HEK293T (cell line): ENCODE measurements around the gene HOXA6.
A peak's percentile ranks its signal among the peaks of the same experiment; 100 is the strongest.

Source experiments
- CTCF ChIA-PET: fragments of 350-600 bp; formaldehyde crosslinking; extraction: SDS; loops from one replicate; lab custom pipeline; 2021; ENCODE audit warnings: antibody characterized with exemption, inconsistent platforms; lab: Yijun Ruan, JAX
- POLR2A ChIA-PET: fragments of 350-600 bp; formaldehyde crosslinking; extraction: SDS; loops from one replicate; lab custom pipeline; 2020; ENCODE audit warnings: antibody characterized with exemption, inconsistent platforms; lab: Yijun Ruan, JAX
- DNase-seq: peaks from one replicate; pipeline ENCODE4 v3.0.0; 2012; ENCODE audit warnings: mixed read lengths; ENCODE audit errors: extremely low spot score
- ARNT ChIP-seq: fragments of 450-650 bp; IDR thresholded peaks from 2 replicates; pipeline ENCODE4 v1.6.1; 2017; ENCODE audit warnings: mild to moderate bottlenecking
- BHLHE40 ChIP-seq: fragments of 450-650 bp; IDR thresholded peaks from 2 replicates; pipeline ENCODE4 v1.6.1; 2016; ENCODE audit warnings: mild to moderate bottlenecking, moderate library complexity, borderline replicate concordance
- CTBP1 ChIP-seq: fragments of 450-650 bp; IDR thresholded peaks from 2 replicates; pipeline ENCODE4 v1.6.1; 2016; ENCODE audit warnings: borderline replicate concordance
- ELF4 ChIP-seq: fragments of 450-650 bp; IDR thresholded peaks from 2 replicates; pipeline ENCODE4 v1.6.1; 2017; ENCODE audit warnings: antibody characterized with exemption
- FOXA1 ChIP-seq: fragments of 450-650 bp; IDR thresholded peaks from 2 replicates; pipeline ENCODE4 v1.6.1; 2016; ENCODE audit warnings: mild to moderate bottlenecking
- FOXK2 ChIP-seq: fragments of 450-650 bp; IDR thresholded peaks from 2 replicates; pipeline ENCODE4 v1.6.1; 2016; ENCODE audit warnings: mild to moderate bottlenecking
- FOXM1 ChIP-seq: fragments of 450-650 bp; IDR thresholded peaks from 2 replicates; pipeline ENCODE4 v1.6.1; 2017; ENCODE audit warnings: mild to moderate bottlenecking, borderline replicate concordance
- HDGF ChIP-seq: fragments of 450-650 bp; IDR thresholded peaks from 2 replicates; pipeline ENCODE4 v1.6.1; 2017; ENCODE audit warnings: antibody characterized with exemption, borderline replicate concordance
- L3MBTL2 ChIP-seq: fragments of 450-650 bp; conservative IDR thresholded peaks from 2 replicates; pipeline ENCODE4 v1.6.1; 2016; ENCODE audit warnings: mild to moderate bottlenecking
- LEF1 ChIP-seq: fragments of 450-650 bp; IDR thresholded peaks from 2 replicates; pipeline ENCODE4 v1.6.1; 2017; ENCODE audit warnings: mild to moderate bottlenecking, borderline replicate concordance
- NFRKB ChIP-seq: fragments of 450-650 bp; IDR thresholded peaks from 2 replicates; pipeline ENCODE4 v1.6.1; 2016; ENCODE audit warnings: mild to moderate bottlenecking, moderate library complexity
- PKNOX1 ChIP-seq: fragments of 450-650 bp; IDR thresholded peaks from 2 replicates; pipeline ENCODE4 v1.6.1; 2016
- SP1 ChIP-seq: fragments of 450-650 bp; IDR thresholded peaks from 2 replicates; pipeline ENCODE4 v1.6.1; 2017
- SUZ12 ChIP-seq: fragments of 450-650 bp; IDR thresholded peaks from 2 replicates; pipeline ENCODE4 v1.6.1; 2016; ENCODE audit warnings: mild to moderate bottlenecking
- TARDBP ChIP-seq: fragments of 450-650 bp; IDR thresholded peaks from 2 replicates; pipeline ENCODE4 v1.6.1; 2016
- ZNF384 ChIP-seq: fragments of 450-650 bp; IDR thresholded peaks from 2 replicates; pipeline ENCODE4 v1.6.1; 2016

The HOXA6 gene

DNA sequence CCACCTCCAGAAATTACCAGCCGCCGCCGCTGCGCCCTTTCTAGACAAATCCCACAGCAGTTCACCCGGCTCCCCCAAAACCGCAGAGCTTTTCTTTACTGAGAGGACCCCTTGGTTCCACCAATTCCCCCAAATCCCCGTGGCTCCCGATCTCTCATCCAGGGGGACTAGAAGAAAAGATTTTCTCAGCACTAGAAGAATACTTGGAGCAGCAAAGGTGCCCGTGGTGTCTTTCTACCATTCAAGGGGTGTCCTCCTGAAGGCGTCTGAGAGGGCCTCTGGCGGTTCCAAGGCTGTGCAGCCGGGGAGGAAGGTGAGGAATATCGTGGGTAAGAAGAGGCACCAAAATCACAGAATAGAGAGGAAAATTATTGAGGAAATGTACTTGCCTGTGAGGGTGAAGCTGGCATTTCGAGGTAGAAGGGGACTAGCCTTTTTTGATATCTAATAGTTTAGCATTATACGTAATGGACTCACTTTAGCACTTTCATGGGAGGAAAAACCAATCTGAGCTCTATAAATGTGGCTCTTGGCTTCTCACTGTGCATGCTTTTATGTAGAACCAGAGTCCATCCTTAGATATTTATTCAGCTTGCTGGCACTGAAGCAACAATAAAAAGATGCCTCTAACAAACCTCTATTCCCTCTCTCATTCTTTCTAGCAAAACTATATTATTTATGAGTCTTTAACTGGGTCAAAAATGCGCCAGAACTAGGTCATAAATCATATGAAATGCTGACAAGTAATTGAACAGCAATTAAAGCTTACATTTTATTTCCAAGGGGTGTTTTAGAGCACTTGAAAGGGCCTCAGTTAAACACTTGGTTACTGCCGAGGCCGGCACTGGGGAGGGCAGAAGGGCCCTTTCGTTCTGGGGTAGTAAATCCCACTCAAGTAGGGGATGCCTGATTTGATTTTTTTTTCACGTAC, 31.3 kb downstream of the HOXA6 start:
- DNase-seq: no peak
- POLR2A ChIA-PET: interaction anchor here (0.6 to 8.7 kb wide), 15 partner anchors 10 to 252 kb away, joined by 3 to 103 read pairs (median 4); partner anchors contain the start of genes HOXA1, HOXA11, HOXA3 and HOXA4
- CTCF ChIA-PET: interaction anchor here (0.7 to 1.3 kb wide), 2 partner anchors 45 to 63 kb away, joined by 3 to 4 read pairs; no protein-coding TSS in a partner anchor
- TF ChIP-seq ELF4 (no peak), BHLHE40 (no peak), PKNOX1 (peak; percentile 97), ZNF384 (no peak), SP1 (no peak), CTBP1 (peak; percentile 77; the same call in 1 of the 2 replicates)

- CTCF ChIA-PET: interaction anchor here (1.3 to 1.4 kb wide), 2 partner anchors 64 to 262 kb away, joined by 4 to 6 read pairs; no protein-coding TSS in a partner anchor
- POLR2A ChIA-PET: interaction anchor here (0.7 to 8.7 kb wide), 21 partner anchors 9 to 258 kb away, joined by 3 to 103 read pairs (median 4); partner anchors contain the start of genes HOXA1, HOXA10, HOXA11 and HOXA3
Observed at GRCh38 chr7:27115221-27116026, 32.1 kb downstream of the HOXA6 start.

DNA sequence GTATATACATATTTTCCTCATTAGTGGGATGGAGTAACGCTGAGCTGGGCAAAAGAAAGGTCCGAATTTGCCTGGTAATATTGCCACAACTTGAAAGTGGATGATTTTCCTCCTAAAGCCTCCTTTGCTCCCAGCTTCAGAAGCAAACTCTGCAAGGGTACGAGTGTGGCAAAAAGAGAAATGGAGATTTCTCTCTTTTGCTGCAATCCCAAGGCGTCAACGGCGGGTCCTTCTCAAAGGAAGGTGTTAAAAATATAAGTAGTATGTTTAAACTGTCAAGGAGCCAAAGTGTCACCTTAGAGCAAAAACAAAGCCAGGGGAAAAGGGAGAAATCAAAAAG, 32.7 kb downstream of the HOXA6 start:
- no peak for TF ChIP-seq L3MBTL2
- TF ChIP-seq PKNOX1: no peak
- TF ChIP-seq FOXM1: no peak
- no peak for TF ChIP-seq BHLHE40
- TF ChIP-seq TARDBP: no peak
- no peak for TF ChIP-seq FOXK2
- TF ChIP-seq CTBP1: no peak
- no peak for TF ChIP-seq LEF1
- TF ChIP-seq SUZ12: no peak
- ChIA-PET POLR2A (interaction anchor here (0.7 to 8.7 kb wide), 22 partner anchors 10 to 716 kb away, joined by 3 to 103 read pairs (median 4); partner anchors contain the start of genes HOXA1, HOXA10, HOXA11 and HOXA3), CTCF (interaction anchor here (0.6 to 1.4 kb wide), 2 partner anchors 261 to 915 kb away, joined by 3 to 6 read pairs; no protein-coding TSS in a partner anchor)
- DNase-seq: no peak

More at GRCh38 chr7:27115221-27116026, 32.1 kb downstream of the HOXA6 start:
- TF ChIP-seq PKNOX1: peak; percentile 90
- no peak for TF ChIP-seq L3MBTL2
- no peak for TF ChIP-seq FOXM1
- TF ChIP-seq FOXK2: no peak
- TF ChIP-seq SP1: no peak
- peak; percentile 70; the same call in 1 of the 2 replicates for TF ChIP-seq HDGF
- TF ChIP-seq CTBP1: peak; percentile 76; the same call in 1 of the 2 replicates
- no peak for TF ChIP-seq LEF1
- TF ChIP-seq ELF4: no peak
- DNase-seq: no peak

DNA sequence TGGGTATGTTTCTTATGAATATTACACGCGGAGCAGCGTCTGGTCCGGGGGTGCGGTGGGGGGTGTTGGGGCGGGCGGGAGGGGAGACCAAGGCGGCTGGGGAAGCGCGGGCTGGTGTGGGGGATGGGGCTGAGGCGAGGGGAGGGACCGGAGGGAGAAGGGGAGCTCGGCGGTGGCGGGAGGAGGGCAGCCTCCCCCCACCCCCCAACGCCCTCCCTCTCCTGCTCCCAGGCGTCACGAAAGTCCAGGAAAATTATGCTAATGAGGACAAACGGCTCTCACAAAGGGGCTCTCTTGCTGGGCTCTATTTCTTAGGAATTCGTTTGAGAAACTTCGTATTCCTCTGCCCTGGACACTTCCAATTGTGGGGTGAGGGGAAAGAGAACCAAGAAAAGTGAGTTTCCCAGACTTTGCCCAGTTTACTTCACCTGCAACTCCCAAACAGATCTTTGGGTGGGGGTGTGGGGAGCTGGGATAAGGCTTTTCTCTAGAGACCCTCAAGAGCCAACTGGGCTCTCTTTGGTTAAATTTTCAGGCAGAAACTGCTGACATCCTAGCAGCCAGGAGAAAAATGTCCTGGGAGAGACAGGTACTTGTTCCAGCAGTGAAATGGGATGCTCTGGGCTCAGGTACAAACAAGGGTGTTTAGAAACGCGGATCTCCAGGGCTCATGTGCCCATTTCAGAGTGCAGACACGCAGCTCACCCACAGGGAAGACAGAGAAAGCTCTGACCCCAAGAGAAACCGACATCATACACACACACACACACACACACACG, 33.4 kb downstream of the HOXA6 start:
- ChIA-PET CTCF (interaction anchor here (0.6 to 1.4 kb wide), 2 partner anchors 260 to 914 kb away, joined by 3 to 6 read pairs; no protein-coding TSS in a partner anchor), POLR2A (interaction anchor here (0.6 to 8.7 kb wide), 21 partner anchors 11 to 716 kb away, joined by 3 to 103 read pairs (median 4); partner anchors contain the start of genes HOXA1, HOXA3, HOXA4 and HOXA5)
- peak; percentile 58 for DNase-seq
- TF ChIP-seq FOXK2 (no peak), TARDBP (no peak), ELF4 (no peak), BHLHE40 (no peak), LEF1 (no peak), HDGF (no peak), NFRKB (no peak), SP1 (no peak), FOXA1 (no peak), L3MBTL2 (no peak), FOXM1 (no peak), ARNT (no peak), CTBP1 (no peak), SUZ12 (no peak)
